Measurements from ENCODE around the gene OTOP3. TPM values are rescaled to one million over a fixed set of nuclear protein-coding genes. Genes with fewer than 3 reads are reported as not detected.
A peak's percentile ranks its signal among the peaks of the same experiment; 100 is the strongest.

Gene OTOP3
- total and polyA plus RNA-seq, 2 experiments from 2014 or later, result not detected

DNA sequence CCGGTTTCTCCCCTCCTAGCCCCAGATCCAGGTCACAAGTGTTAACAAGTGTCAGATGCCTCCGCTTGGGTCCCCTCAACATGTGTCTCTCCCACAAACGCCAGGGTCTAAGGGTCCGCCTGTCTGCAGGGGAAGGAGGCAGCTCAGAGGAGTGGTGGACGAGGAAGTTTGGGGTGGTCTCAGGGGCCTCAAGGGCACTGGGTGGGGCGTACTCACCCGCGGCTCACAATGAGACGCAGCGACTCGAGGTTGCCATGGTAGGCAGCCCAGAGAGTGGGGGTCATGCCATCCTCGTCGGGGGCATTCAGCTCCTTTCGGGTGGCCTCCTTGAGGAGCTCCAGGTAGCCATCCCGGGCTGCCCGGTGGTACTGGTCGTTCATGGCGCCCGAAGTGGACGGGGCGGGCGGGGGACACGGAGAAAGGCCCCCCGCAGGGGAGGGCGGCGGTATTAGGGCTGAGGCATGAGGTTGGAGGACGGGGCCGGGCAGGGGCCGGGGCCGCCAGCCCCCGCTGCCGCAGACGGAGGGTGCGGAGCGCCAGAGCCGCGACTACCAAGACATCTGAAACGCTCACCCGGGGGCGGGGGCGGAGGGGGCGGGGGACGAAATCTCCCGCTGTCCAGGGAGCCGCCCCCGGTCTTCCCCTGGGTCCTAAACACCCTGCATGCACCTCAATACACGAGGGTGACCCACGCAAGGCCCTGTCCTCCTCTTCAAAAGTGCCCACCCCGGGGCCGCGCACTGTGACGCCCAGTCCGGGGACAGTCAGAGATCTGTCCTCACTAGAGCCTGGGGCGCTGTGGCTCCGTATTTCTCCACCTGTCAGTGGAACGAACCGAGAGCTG lies 12.8 kb upstream of the OTOP3 start, which contains the start of gene USH1G:
TSS of gene USH1G (minus strand) at position 562 of the 844 bp plus-strand sequence. CDS start at position 380, 182 bp downstream.
- Mint-ChIP-seq H3K27ac (no peak within 1 kb of the TSS), H3K4me1 (peaks cover 7% of the 10 kb centered on the region), H3K4me3 (peak within 1 kb of the TSS; percentile 70), H3K27me3 (ENCODE audit: insufficient read depth, low read depth, poor library complexity) (peaks cover 59% of the 10 kb centered on the region), H3K9me3 (no peaks in the 10 kb centered on the region), H3K36me3 (ENCODE audit: low read depth) (no peaks in the 10 kb centered on the region)
- TF ChIP-seq NANOG (IDR thresholded peaks at IDR 0.05; ENCODE audit: borderline replicate concordance) (no peak), EZH2 (IDR thresholded peaks at IDR 0.05; ENCODE audit: low read depth, unreplicated experiment) (peak; percentile 66), ZNF114 (CRISPR knock-in tag; IDR thresholded peaks at IDR 0.05) (no peak)
- TF ChIP-seq, protein P1, sequence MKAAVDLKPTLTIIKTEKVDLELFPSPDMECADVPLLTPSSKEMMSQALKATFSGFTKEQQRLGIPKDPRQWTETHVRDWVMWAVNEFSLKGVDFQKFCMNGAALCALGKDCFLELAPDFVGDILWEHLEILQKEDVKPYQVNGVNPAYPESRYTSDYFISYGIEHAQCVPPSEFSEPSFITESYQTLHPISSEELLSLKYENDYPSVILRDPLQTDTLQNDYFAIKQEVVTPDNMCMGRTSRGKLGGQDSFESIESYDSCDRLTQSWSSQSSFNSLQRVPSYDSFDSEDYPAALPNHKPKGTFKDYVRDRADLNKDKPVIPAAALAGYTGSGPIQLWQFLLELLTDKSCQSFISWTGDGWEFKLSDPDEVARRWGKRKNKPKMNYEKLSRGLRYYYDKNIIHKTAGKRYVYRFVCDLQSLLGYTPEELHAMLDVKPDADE (IDR thresholded peaks at IDR 0.05), result no peak
- H3K27me3 ChIP-seq (ENCODE audit: insufficient read depth), result peaks cover 73% of the 10 kb centered on the region
- peak within 1 kb of the TSS; percentile 90 for H2AFZ ChIP-seq
- H3K79me2 ChIP-seq (replicated peaks; ENCODE audit: insufficient read depth), result no peaks in the 10 kb centered on the region
- H3K4me1 ChIP-seq (ENCODE audit: insufficient read depth), result peaks cover 16% of the 10 kb centered on the region
- DNase-seq (ENCODE audit: low spot score) (peak; percentile 36), ATAC-seq (peak; percentile 13)
- H3K4me3 ChIP-seq, result peak within 1 kb of the TSS; percentile 61
- no peak within 1 kb of the TSS for H3K27ac ChIP-seq (ENCODE audit: low read depth)
- H3K36me3 ChIP-seq (ENCODE audit: insufficient read depth), result no peaks in the 10 kb centered on the region
- H3K4me2 ChIP-seq, result peak within 1 kb of the TSS; percentile 93
- H3K9me2 ChIP-seq (ENCODE audit: insufficient read depth), result no peaks in the 10 kb centered on the region
- no peaks in the 10 kb centered on the region for H4K20me1 ChIP-seq (replicated peaks; ENCODE audit: insufficient read depth)
- no peaks in the 10 kb centered on the region for H3F3A ChIP-seq (replicated peaks; ENCODE audit: low read depth)

DNA sequence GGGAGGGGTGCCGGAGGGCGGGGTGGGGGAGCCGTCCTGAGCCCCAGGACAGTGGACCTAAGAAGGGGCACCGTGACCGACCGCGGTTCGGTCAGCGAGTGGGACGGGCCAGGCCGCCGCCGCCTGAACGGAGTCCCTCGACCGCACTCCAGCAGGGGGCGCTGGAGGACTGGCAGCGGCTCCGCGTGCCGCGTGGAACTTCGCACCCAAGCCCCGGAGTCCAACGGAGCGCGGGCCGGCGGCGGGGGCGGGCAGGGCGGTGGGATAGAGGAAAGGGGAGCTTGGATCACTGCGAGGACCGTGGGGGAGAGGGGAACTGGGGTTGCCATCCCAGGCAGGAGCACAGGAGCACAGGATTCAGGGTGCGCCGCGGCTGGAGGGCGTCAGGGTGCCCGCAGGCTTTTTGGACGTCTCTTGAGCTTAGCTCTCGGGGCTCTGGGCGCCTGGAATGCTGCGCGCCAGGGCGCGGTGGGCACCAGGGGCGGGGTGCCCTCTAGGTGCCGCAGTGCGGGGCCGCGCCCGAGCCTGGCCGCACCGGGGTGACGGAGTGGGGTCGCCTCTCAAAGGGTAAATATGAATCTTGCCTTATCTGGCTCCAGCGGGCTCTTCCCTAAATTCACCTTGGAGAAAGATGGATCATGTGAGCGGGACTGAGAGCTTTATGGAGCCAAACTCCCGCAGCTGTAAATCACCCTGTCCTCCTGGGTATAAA lies 12.0 kb upstream of the OTOP3 start:
- Histone ChIP-seq H4K20me1 (replicated peaks; ENCODE audit: insufficient read depth) (no peaks in the 10 kb centered on the region), H3K27ac (ENCODE audit: low read depth) (no peak overlapping the region), H3F3A (replicated peaks; ENCODE audit: low read depth) (no peaks in the 10 kb centered on the region), H3K4me1 (ENCODE audit: insufficient read depth) (peaks cover 16% of the 10 kb centered on the region), H3K4me2 (peak overlapping the region; percentile 93), H3K4me3 (peak overlapping the region; percentile 61), H3K27me3 (ENCODE audit: insufficient read depth) (peaks cover 80% of the 10 kb centered on the region), H3K9me2 (ENCODE audit: insufficient read depth) (no peaks in the 10 kb centered on the region), H3K79me2 (replicated peaks; ENCODE audit: insufficient read depth) (no peaks in the 10 kb centered on the region), H2AFZ (peak overlapping the region; percentile 86), H3K36me3 (ENCODE audit: insufficient read depth) (no peaks in the 10 kb centered on the region)
- Mint-ChIP-seq H3K4me1 (peaks cover 7% of the 10 kb centered on the region), H3K27ac (no peak overlapping the region), H3K9me3 (no peaks in the 10 kb centered on the region), H3K36me3 (ENCODE audit: low read depth) (no peaks in the 10 kb centered on the region), H3K27me3 (ENCODE audit: insufficient read depth, low read depth, poor library complexity) (peaks cover 64% of the 10 kb centered on the region), H3K4me3 (peak overlapping the region; percentile 70)
- ATAC-seq (peak; percentile 43), DNase-seq (ENCODE audit: low spot score) (peak; percentile 66)
- TF ChIP-seq POLR2AphosphoS5 (IDR thresholded peaks at IDR 0.05; ENCODE audit: low read depth) (no peak), CTCF (conservative IDR thresholded peaks at IDR 0.05; ENCODE audit: low read depth in 2 of 2) (peak; percentile 69 to 84)
- TF ChIP-seq, protein P2, sequence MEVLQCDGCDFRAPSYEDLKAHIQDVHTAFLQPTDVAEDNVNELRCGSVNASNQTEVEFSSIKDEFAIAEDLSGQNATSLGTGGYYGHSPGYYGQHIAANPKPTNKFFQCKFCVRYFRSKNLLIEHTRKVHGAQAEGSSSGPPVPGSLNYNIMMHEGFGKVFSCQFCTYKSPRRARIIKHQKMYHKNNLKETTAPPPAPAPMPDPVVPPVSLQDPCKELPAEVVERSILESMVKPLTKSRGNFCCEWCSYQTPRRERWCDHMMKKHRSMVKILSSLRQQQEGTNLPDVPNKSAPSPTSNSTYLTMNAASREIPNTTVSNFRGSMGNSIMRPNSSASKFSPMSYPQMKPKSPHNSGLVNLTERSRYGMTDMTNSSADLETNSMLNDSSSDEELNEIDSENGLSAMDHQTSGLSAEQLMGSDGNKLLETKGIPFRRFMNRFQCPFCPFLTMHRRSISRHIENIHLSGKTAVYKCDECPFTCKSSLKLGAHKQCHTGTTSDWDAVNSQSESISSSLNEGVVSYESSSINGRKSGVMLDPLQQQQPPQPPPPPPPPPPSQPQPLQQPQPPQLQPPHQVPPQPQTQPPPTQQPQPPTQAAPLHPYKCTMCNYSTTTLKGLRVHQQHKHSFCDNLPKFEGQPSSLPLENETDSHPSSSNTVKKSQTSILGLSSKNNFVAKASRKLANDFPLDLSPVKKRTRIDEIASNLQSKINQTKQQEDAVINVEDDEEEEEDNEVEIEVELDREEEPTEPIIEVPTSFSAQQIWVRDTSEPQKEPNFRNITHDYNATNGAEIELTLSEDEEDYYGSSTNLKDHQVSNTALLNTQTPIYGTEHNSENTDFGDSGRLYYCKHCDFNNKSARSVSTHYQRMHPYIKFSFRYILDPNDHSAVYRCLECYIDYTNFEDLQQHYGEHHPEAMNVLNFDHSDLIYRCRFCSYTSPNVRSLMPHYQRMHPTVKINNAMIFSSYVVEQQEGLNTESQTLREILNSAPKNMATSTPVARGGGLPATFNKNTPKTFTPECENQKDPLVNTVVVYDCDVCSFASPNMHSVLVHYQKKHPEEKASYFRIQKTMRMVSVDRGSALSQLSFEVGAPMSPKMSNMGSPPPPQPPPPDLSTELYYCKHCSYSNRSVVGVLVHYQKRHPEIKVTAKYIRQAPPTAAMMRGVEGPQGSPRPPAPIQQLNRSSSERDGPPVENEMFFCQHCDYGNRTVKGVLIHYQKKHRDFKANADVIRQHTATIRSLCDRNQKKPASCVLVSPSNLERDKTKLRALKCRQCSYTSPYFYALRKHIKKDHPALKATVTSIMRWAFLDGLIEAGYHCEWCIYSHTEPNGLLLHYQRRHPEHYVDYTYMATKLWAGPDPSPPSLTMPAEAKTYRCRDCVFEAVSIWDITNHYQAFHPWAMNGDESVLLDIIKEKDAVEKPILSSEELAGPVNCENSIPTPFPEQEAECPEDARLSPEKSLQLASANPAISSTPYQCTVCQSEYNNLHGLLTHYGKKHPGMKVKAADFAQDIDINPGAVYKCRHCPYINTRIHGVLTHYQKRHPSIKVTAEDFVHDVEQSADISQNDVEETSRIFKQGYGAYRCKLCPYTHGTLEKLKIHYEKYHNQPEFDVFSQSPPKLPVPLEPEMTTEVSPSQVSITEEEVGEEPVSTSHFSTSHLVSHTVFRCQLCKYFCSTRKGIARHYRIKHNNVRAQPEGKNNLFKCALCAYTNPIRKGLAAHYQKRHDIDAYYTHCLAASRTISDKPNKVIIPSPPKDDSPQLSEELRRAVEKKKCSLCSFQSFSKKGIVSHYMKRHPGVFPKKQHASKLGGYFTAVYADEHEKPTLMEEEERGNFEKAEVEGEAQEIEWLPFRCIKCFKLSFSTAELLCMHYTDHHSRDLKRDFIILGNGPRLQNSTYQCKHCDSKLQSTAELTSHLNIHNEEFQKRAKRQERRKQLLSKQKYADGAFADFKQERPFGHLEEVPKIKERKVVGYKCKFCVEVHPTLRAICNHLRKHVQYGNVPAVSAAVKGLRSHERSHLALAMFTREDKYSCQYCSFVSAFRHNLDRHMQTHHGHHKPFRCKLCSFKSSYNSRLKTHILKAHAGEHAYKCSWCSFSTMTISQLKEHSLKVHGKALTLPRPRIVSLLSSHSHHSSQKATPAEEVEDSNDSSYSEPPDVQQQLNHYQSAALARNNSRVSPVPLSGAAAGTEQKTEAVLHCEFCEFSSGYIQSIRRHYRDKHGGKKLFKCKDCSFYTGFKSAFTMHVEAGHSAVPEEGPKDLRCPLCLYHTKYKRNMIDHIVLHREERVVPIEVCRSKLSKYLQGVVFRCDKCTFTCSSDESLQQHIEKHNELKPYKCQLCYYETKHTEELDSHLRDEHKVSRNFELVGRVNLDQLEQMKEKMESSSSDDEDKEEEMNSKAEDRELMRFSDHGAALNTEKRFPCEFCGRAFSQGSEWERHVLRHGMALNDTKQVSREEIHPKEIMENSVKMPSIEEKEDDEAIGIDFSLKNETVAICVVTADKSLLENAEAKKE (CRISPR knock-in tag; IDR thresholded peaks at IDR 0.05), result no peak

Data from GM23338 (cell line).